ENCODE data around the gene TMEM106C. TPM values are rescaled to one million over a fixed set of nuclear protein-coding genes. Genes with fewer than 3 reads are reported as not detected.
"Not testable (repeated sequence)": the region's sequence is repeated elsewhere in the genome, so short reads cannot be mapped to it uniquely, and the experiment has no call there.

The TMEM106C gene
- total RNA-seq, 1 experiment from 2014 or later, result 133 TPM

DNA sequence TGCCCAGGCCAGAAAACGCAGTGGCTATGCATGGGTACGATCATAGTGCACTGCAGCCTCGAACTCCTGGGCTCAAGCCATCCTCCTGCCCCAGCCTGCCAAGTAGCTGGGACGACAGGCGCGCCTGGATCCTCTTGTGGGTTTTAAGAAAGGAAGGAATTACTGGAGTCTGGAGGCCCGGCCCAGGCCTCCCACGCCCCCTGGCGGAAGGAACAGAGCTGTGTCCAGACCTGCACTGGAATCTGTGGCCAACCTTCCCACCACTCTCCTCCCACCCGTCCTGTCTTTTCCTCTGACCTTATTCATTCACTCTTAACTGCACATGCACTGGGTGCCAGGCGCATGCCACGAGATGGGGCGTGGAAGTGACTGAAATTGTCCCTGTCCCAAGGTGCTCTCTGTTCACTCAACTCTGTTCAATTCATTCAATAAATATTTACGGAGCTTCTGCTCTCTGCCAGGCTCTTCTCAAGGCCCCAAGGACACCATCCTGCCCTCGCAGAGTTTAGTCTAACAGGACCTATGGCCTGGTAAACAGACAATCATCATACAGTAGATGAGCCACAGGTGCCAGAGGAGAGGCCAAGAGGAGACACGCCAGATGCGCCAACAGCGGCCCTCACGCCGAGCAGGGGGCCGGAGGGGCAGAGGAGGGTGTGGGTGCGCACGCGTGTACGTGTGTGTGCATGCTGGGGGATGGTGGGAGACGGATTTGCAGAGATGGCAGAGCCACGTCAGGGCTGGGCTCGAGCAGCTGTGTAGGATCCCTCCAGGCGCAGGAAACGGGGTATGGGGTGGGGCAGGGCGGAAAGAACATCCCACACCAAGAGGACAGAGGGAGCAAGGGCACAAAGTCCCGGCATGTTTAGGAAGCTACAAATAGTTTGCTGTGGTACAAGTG, 13.7 kb upstream of the TMEM106C start:
- DNase-seq (ENCODE audit: low read depth), result peak; percentile 78

DNA sequence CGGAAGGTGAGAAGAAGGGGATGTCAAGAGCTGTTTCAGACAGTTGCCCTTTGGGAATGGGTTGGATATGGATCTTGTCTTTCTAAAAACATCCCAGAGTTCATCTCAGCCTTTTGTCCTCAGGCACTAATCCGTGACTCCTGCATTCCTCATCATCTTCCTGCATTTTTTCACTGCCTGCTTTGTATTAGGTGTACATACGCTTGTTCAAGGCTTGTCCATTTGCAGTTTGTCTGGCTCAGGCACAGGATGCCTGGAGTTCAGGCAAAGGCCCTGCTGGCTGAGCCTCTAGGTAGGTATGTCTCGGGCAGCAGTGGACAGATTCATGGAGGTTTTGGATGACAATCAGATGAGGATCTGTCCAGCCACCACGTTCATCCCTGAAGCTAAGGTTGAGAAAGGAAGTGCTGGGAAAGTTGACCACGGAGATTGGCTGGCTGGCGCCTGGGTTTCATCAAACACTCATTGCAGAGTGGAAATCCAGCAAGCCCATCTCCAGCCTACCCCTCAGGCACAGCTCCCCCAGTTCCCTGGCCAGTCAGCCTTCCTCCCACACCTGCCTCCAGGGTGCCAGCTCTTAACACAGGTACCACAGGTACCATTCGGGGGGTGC, 12.4 kb upstream of the TMEM106C start:
- peak; percentile 21 for DNase-seq (ENCODE audit: low read depth)

DNA sequence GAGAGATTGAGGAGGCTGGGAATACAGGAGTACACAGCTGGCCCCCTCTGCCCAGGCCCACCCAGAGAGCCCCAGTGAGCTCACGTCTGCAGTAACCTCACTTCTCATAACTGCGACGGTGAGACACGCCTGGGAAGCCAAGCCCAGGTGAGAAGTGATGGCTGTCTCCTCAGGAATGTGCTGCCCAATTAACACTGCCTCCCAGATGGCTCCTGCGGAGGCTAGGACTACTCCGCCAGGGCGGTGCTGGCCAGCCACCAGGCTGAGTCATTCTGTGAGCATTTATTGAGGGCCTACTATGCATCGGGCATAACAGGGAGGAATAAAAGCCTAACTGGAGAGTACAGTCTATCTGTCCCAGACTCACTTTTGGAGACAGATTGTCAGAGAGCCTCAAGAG, 9.3 kb upstream of the TMEM106C start:
- no peak for DNase-seq (ENCODE audit: low read depth)

DNA sequence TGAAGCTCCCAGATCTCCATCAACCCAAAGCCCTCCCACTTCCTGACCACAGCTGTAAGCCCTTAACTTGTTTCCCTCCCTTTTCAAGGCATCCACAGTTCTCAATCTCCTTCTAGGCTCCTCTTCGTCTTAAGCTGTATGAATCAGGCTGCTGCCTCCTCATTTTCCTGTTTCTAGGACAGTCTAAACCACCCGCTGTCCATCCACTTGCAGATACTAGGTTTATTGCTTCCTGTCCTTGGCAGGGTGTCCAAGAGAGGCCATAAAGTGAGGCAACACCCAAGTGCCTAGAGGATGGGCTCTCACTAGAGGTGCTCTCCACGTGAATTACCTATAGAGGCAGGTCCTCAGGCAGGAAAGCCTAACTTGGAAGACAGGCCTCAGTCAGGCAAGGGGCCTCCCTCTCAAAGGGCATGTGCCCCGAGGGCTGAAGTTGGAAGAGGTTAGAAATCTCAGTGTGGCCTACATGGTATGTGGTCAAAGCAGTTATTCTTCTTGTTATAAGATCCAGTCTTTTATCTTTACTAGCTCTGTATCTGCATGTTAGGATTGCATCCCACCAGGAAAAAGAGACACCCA, 8.8 kb upstream of the TMEM106C start:
- DNase-seq (ENCODE audit: low read depth), result peak; percentile 20

DNA sequence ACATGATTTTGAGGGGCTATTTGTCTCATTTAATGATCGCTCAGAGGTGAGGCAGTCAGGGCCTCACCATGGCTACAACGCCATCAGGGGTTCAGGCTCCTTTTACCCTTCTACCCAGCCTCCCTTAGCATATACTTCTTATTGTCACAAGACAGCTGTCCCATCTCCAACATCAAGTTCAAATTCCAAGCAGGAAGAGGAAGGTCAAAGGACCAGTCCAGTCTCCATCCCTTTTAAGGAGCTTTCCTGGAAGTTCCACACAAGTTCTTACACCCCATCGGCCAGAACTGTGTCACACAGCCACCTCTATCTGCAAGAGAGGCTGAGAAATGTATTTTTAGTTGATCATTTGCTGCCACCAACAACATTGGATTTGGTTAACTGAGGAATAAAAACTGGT, 8.3 kb upstream of the TMEM106C start:
- no peak for DNase-seq (ENCODE audit: low read depth)

DNA sequence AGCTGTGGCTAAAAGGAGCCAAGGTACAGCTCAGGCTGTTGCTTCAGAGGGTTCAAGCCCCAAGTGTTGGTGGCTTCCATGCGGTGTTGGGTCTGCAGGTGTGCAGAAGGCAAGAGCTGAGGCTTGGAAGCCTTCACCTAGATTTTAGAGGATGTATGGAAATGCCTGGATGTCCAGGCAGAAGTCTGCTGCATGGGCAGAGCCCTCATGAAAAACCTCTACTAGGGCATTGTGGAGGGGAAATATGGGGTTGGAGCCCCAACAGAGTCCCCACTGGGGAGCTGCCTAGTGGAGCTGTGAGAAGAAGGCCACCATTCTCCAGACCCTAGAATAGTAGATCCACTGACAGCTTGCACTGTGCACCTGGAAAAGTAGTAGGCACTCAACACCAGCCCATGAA, 5.7 kb upstream of the TMEM106C start:
- not testable (repeated sequence) for DNase-seq (ENCODE audit: low read depth)

DNA sequence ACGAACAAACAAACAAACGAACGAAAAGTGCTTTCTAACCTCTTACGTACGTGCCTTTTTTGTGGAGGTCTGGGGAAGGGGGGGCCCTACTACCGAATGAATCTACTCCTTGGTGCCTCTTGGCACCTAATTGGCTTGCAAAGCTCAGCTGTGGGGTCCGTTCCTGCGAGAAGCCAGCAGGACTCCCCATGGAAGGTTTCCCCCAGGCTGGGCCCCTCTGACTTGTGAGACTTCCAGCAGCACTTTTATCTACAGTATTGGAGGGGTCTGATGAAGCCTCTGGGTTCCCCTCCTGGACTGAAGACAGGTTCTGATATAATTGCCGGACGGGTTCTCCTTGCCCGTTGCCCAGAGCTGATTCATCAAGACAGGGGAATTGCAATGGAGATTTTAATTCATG, 1.2 kb upstream of the TMEM106C start:
- no peak for DNase-seq (ENCODE audit: low read depth)

DNA sequence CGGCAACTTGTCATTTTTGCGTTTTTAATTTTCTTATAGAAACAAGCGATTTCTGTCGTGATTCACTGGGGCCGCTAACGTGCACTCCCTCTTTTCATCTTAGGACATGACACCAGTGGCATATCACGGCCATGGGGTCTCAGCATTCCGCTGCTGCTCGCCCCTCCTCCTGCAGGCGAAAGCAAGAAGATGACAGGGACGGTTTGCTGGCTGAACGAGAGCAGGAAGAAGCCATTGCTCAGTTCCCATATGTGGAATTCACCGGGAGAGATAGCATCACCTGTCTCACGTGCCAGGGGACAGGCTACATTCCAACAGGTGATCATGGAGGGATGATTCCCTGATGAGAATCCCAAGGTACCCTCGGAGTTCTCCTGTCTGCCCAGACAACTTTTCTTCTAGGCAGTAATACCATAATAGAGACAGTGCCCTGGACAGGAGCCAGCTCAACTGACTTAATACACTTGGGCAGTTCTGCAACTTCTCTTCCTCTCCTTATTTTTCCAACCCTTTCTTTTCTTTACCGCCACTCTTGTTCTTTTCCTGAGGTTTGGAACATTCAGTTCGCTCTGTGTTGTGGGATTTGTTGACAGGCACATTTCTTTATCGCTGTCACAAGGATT, 821 bp downstream of the TMEM106C start:
- no peak for DNase-seq (ENCODE audit: low read depth)

DNA sequence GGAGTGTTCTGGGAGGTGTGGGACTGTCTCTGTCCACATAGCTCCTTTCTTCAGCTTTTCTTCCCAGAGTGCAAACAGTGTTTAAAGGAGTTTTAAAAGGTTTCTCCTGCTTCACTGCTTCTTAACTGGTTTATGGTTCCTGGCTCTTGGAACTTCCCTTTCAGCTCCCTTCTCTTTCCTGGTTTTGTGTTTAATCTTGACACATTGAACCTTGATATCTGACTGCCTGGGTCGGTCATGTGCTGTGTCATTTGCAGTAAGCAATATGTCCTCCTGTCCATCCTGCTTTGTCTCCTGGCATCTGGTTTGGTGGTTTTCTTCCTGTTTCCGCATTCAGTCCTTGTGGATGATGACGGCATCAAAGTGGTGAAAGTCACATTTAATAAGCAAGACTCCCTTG, 2.2 kb downstream of the TMEM106C start:
- no peak for DNase-seq (ENCODE audit: low read depth)

DNA sequence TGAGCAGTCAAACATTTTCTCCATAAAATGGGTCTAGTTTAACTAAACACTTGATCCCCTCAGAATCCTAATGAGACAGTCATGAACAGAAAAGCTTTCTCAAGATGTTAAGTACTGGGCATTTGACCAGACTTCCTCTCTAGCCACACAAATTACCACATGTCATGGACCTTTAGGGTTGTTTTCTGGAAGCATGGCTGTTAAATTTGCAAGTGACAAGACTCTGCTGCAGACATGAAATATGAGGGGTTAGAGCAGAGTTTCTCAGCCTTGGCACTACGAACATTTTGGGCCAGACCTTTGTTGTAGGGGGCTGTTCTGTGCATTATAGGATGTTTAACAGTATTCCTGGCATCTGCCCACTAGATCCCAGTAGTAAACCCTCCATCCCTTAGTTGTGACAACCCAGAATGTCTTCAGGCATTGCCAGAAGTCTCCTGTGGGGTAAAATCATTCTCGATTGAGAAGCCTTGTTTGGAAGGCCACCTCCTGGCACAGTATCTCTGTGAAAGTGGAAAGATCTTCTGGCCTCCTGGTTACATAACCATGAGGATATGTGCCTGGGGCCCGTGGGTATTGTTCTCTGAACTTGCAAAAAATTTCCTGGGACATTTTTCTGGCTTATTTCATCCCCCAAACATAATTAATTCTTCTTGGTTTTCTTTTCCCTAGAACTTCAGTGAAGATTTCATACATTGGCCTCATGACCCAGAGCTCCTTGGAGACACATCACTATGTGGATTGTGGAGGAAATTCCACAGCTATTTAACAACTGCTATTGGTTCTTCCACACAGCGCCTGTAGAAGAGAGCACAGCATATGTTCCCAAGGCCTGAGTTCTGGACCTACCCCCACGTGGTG, 4.3 kb downstream of the TMEM106C start:
- no peak for DNase-seq (ENCODE audit: low read depth)

DNA sequence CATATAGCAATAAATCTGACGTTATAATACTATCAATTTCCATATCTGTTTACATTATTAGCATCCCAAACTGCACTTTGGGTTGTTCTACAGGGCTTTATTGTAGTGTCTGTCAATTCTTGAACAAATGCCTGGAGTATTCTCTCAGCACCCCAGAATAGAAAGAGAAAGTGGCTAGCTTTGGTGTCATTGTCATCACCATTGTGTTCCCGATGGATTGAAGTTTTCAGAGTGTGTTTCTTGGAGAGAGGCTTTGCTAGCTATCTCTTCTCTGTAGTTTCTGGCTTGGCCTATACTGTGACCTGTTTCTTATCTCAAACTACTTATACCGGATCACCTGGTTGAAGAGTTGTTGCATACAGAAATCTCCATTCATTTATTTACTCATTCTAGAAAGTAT, 6.4 kb downstream of the TMEM106C start:
- no peak for DNase-seq (ENCODE audit: low read depth)

DNA sequence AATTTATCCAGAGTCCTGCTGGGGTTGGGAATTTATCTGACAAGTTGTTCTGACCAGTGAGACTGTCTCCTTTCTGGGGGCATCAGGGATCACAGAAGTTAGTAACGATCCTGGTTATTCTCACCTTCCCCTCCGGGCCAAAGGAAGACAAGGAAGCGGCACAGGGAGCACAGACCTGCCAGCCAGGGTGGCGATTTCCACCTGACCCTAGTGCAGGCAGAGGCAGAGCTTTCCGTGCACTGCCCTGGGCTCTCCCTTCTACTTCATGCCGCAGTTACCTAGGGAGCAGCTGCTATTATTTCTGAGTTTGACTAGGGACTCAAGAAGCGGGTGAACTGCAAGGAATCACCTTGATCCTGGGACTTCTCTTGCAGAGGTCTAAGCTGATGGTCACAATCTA, 7.4 kb downstream of the TMEM106C start:
- no peak for DNase-seq (ENCODE audit: low read depth)

DNA sequence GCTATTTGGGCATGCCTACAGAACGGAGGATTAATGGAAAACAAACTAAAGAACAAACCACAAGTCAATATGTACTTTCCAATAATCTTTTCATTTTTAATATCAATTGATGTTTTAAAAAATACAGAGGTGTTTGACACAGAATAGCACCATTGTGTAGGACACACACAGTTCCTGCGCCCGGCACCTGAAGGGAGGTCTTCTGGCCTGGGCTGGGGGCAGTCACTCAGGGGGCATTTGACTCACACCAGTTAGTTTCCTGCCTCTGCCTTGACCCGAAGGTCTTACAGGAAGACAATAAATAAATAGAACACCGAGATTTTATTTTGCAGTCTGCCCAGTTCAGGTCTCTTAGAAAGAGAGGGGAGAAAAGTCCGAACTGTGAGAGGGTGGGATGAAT, 9.5 kb downstream of the TMEM106C start:
- DNase-seq (ENCODE audit: low read depth), result no peak

DNA sequence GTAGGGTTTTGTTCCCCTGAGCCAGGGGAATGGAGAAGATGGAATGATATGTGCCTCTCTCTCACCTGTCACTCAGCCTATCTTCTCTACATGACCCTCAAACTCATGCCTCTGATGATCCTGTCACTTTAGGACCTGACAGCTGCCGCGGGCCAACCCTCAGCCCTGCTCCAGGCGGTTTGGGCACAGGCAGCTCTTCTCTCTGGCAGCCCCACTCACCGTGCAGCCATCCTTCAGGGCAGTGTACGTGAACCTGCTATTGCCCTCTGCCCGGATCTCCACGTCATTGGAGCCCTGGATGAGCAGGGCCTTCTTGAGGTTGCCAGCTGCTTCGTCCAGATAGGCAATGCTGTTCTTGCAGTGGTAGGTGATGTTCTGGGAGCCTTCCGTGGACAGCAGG, 10.5 kb downstream of the TMEM106C start:
- no peak for DNase-seq (ENCODE audit: low read depth)

DNA sequence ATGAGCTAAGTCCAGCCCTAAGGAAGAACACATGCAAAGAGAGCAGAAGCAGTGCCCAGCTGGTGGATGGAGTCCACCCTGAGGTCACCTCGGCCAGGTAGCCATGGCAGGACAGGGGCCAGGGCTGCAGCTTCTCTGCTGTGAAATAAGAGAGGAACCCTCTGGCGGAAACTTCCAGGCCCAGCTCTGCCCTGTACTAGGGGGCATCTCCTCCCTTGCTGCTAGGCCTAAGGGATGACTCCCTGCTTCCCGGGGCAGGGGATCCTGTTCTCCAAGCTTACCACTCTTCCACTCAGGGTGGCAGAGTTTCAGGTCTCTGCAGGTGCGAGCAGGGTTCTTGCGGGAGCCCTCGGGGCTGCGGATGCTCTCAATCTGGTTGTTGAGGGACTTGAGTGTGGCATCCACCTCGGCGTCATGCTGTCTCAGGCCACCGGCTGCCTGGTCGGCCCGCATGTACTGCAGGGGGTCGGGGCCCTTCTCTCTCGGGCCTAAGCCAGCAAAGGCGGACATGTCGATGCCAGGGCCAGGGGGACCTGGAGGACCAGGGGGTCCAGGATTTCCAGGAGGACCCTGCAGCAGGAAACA, 11.7 kb downstream of the TMEM106C start:
- DNase-seq (ENCODE audit: low read depth), result no peak

DNA sequence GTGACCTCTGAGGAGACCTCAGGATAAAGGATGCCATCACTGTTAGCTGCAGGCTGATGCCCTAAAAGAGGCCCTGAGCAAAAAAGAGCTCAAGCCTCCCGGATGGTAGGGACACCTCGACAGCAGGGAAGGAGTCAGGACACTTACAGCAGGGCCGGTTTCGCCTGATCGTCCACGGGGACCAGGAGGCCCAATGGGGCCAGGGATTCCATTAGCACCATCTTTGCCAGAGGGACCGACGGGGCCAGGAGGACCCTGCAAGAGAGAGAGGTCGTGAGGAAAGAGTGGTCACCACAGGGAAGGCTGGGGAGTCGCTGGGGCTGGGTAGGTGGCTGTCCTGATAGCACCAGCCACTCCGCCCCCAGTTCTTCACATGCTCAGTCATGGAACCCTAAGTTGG, 12.4 kb downstream of the TMEM106C start:
- DNase-seq (ENCODE audit: low read depth), result no peak

DNA sequence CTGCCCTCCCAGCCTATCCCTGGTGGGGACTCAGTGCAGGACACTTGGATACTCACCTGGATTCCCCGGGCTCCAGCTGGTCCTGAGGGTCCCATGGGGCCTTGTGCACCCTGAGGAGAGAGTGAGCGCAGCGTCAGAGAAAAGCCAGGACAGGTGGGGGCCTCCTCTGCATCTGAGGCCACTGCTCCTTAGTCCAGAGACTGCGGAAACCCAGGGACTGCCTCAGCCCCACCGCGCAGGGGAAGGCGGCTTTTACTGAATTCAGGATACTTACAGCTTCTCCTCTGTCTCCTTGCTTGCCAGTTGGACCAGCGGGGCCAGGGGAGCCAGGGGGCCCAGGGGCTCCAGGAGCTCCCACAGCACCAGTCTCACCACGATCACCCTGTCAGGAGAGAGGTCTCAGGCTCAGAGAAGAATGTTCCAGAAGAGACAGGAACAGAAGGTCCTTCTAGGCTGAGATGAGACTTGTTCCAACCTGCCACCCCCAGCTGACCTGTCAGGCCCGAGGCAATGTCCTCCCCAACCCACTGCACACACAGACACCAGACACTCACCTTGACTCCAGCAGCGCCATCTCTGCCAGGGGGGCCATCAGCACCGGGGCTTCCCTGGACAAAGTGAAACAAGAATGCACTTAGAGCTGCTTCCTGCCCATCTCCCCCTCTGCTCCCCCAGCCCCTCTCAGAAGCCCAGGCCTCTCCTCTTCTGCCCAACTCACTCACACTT, 13.8 kb downstream of the TMEM106C start:
- no peak for DNase-seq (ENCODE audit: low read depth)

DNA sequence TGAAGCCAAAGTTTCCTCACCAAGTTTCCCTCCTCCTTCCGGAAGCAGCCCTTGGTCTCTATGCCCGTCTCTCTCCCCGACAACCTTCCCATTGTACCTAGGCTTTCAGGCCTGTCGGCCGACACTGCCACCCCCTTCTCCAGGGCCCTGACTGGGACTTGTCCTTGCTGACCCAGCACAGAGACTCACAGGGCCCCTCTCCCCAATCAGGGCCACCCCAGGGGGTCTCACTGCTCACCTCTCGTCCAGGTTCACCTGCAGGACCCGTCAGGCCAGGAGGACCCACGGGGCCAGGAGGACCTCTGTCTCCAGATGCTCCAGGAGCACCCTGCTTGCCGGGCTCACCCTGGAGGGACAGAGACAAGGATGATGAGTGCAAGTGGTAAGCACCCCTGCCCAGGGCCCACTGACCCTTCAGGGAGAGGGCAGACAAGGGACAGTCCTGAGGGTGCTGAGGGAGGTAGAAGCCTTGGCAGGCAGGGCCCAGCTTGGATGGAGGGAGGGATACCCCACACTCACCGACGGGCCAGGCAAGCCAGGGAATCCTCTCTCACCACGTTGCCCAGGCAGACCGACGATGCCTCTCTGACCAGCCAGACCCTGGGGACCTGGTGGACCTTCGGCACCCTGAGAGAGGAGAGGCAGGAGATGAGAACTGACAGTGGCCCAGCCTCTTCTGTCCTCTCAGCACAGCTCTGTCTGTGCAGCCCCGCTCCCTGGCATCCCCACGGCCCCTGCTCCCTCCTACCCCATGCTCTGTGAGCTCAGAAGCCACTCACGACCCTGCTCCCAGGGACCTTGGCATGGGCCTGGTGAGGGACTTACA, 14.6 kb downstream of the TMEM106C start:
- DNase-seq (ENCODE audit: low read depth), result no peak

DNA sequence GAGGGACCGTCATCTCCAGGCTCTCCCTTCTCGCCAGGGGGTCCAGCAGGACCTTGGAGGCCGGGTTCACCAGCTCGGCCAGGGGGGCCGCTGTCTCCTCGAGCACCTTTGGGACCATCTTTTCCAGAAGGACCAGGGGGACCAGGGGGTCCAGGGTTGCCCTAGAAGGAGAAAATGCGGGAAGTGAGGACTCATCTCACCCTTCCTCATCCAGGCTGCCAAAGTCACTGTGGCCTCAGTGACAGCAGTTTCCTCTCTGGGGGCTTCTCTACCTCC, 15.1 kb downstream of the TMEM106C start:
- DNase-seq (ENCODE audit: low read depth), result no peak

DNA sequence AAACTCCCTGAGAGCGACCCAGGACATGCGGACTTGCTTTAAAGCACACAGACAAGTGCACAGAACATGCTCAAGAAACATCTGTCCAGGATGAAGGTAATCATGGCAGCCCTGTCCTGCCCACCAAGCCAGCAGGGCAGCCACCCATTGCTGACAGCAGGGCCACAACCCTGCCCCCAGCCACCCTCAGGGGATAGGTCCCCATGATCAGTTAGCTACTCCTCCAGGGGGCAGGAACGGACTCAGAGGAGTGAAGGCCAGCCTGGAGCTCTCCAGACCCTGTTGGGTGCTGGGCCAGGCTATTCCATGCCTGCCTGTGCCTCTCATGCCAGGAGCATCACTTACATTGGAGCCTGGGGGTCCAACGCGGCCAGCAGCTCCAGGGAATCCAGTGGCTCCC, 15.8 kb downstream of the TMEM106C start:
- DNase-seq (ENCODE audit: low read depth), result no peak

Data from HT1080 (cell line).